ENCODE data around the gene USP33. TPM values are rescaled to one million over a fixed set of nuclear protein-coding genes. Genes with fewer than 3 reads are reported as not detected.

USP33 gene
- total RNA-seq (2022; extraction: Qiagen RNA extraction; ENCODE audit: low read depth), result 14.6 to 21.3 TPM (median 19.1 TPM) in 5 replicates

GRCh38 chr1:77759071-77760028, at the start of gene USP33:
TSS of gene USP33 (minus strand) at chr1:77759852. CDS start at chr1:77741697, 18,155 bp downstream.

DNA sequence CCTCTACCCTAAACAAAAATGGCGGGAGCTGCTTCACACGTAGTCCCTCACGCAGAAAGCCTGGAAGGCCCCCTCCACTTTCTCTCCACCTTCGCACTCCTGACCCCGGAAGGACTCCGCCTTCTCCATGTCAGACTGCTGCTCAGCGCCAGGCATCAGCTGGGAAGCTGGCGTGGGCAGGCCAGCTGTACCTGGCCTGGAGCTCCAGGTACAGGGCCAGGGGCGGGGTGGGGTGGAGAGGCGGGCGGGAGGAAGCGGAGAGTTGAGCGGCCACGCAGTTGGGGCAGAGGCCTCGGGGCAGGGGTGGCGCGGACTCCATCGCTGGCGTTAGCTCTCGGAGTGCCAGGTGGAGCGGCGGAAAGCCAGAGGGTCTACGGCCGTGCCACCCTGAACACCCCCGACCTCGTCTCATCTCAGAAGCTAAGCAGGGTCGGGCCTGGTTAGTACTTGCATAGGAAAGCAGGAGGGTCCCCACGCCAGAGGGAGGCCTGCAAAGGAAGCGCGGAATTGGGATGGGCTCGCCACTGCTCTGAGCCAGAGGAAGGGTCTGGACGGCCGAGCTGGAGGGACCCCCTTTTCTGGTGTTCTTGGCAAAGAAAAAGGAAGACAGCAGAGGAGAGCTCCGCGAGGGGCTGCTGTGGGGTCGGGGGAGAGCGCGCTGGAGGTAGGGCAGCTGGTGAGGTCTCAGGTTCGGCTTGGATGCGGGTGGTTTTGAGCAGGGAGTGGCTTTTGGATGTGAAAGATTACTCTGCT, 20.1 kb upstream of the USP33 start, which contains the start of gene MIGA1:
TSS of gene MIGA1 (plus strand) at position 121 of the 753 bp plus-strand sequence. CDS start 3,604 bp downstream, outside the sequence.

DNA sequence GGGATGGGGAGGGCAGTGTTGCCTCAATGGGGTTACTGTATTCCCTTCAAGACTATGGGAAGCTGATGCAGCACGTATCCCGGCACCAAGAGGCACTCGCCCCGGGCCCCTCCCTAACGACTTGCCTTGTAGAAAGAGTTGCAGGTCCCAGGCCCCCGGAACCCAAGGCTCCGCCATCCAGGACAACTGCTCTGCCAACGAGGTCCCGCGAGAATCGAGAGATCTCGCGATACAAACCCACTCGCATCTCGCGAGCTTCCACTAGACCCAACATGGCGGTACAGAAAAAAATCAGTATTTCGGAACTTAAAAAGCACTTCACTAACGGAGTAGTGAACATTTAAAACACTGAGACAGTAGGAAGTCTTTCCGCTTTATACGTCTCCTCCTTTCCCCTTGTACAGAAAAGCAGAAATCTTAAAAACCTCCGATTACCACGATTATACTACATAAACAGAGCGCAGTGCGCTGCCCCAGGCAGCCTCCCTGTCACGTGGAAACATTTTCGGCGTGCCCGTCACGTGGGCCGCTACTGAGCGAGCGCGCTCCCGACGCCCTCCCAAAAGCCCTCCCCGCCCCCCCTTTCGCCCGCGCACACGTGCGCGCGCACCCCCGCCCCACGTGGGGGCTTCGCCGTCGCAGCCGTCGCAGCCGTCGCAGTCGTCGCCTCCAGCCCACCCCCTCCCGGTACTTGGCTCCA, 77.0 kb downstream of the USP33 start, which contains the start of gene ZZZ3:
TSS of gene ZZZ3 (minus strand) at position 199 of the 700 bp plus-strand sequence. CDS start 49,304 bp downstream, outside the sequence.

Other genes with a start within 250 kb of the USP33 start
- 16.1 to 19.8 TPM (median 18.0 TPM) in 5 replicates for gene ZZZ3, start 77.2 kb downstream of the USP33 start, total RNA-seq (2022; extraction: Qiagen RNA extraction; ENCODE audit: low read depth)
- 4.9 to 7.6 TPM (median 7.1 TPM) in 5 replicates for gene MIGA1, start 19.8 kb upstream of the USP33 start, total RNA-seq (2022; extraction: Qiagen RNA extraction; ENCODE audit: low read depth)
- gene NEXN, start 128.8 kb upstream of the USP33 start, total RNA-seq (2022; extraction: Qiagen RNA extraction; ENCODE audit: low read depth), result 6.3 to 9.0 TPM (median 6.5 TPM) in 5 replicates
- 91.6 to 121 TPM (median 111 TPM) in 5 replicates for gene FUBP1, start 219.2 kb upstream of the USP33 start, total RNA-seq (2022; extraction: Qiagen RNA extraction; ENCODE audit: low read depth)
- 36.3 to 44.8 TPM (median 41.4 TPM) in 5 replicates for gene DNAJB4, start 245.1 kb upstream of the USP33 start, total RNA-seq (2022; extraction: Qiagen RNA extraction; ENCODE audit: low read depth)

All from A549 treated with GW870086 at 1 μM for 4 hours (cell line).